WTC11 (cell line): Measurements from ENCODE around the gene NOP10.

ENCODE experiments used
- ATF2 ChIP-seq: sonication (generic); formaldehyde crosslinking; IDR thresholded peaks from 2 replicates; pipeline ENCODE4 v1.8.1; 2022; ENCODE audit warnings: low read depth, missing genetic modification reagents, borderline replicate concordance
- NFYB ChIP-seq: sonication (generic); formaldehyde crosslinking; conservative IDR thresholded peaks from 2 replicates; pipeline ENCODE4 v1.8.0; 2022; ENCODE audit warnings: low read depth, missing genetic modification reagents
- PREB ChIP-seq: sonication (generic); formaldehyde crosslinking; IDR thresholded peaks from 2 replicates; pipeline ENCODE4 v1.8.1; 2022; ENCODE audit warnings: mild to moderate bottlenecking, missing genetic modification reagents, moderate library complexity, borderline replicate concordance
- RORB ChIP-seq: fragments of 250-450 bp; sonication (Bioruptor Pico); IDR thresholded peaks from 2 replicates; pipeline ENCODE4 v1.9.0; 2021; ENCODE audit warnings: mild to moderate bottlenecking
- TCF7 ChIP-seq: sonication (generic); formaldehyde crosslinking; IDR thresholded peaks from 2 replicates; pipeline ENCODE4 v1.8.0; 2022; ENCODE audit warnings: mild to moderate bottlenecking, low read depth, missing genetic modification reagents, moderate library complexity
- ZNF121 ChIP-seq: sonication (generic); formaldehyde crosslinking; IDR thresholded peaks from 2 replicates; pipeline ENCODE4 v1.8.0; 2023; ENCODE audit warnings: missing genetic modification reagents
- ZNF263 ChIP-seq: sonication (generic); formaldehyde crosslinking; IDR thresholded peaks from 2 replicates; pipeline ENCODE4 v1.8.1; 2022; ENCODE audit warnings: low read depth, mild to moderate bottlenecking, moderate library complexity, missing genetic modification reagents
- ZNF281 ChIP-seq: sonication (generic); formaldehyde crosslinking; IDR thresholded peaks from 2 replicates; pipeline ENCODE4 v1.8.0; 2023; ENCODE audit warnings: mild to moderate bottlenecking, missing genetic modification reagents
- TF ChIP-seq, protein P1 (sequence below): fragments of 200-600 bp; IDR thresholded peaks from 2 replicates; pipeline ENCODE4 v1.8.0; 2022; ENCODE audit warnings: antibody characterized with exemption
- TF ChIP-seq, protein P2 (sequence below): sonication (generic); formaldehyde crosslinking; IDR thresholded peaks from 2 replicates; pipeline ENCODE4 v1.8.1; 2022; ENCODE audit warnings: missing genetic modification reagents, borderline replicate concordance

GRCh38 chr15:34336991-34337556, 5.9 kb downstream of the NOP10 start:
- TF ChIP-seq, protein P1, sequence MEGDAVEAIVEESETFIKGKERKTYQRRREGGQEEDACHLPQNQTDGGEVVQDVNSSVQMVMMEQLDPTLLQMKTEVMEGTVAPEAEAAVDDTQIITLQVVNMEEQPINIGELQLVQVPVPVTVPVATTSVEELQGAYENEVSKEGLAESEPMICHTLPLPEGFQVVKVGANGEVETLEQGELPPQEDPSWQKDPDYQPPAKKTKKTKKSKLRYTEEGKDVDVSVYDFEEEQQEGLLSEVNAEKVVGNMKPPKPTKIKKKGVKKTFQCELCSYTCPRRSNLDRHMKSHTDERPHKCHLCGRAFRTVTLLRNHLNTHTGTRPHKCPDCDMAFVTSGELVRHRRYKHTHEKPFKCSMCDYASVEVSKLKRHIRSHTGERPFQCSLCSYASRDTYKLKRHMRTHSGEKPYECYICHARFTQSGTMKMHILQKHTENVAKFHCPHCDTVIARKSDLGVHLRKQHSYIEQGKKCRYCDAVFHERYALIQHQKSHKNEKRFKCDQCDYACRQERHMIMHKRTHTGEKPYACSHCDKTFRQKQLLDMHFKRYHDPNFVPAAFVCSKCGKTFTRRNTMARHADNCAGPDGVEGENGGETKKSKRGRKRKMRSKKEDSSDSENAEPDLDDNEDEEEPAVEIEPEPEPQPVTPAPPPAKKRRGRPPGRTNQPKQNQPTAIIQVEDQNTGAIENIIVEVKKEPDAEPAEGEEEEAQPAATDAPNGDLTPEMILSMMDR, result no peak
- no peak for TF ChIP-seq PREB (CRISPR knock-in tag)
- TF ChIP-seq ZNF121, result no peak
- no peak for TF ChIP-seq TCF7 (CRISPR knock-in tag)
- TF ChIP-seq ATF2, result no peak
- TF ChIP-seq, protein P2, sequence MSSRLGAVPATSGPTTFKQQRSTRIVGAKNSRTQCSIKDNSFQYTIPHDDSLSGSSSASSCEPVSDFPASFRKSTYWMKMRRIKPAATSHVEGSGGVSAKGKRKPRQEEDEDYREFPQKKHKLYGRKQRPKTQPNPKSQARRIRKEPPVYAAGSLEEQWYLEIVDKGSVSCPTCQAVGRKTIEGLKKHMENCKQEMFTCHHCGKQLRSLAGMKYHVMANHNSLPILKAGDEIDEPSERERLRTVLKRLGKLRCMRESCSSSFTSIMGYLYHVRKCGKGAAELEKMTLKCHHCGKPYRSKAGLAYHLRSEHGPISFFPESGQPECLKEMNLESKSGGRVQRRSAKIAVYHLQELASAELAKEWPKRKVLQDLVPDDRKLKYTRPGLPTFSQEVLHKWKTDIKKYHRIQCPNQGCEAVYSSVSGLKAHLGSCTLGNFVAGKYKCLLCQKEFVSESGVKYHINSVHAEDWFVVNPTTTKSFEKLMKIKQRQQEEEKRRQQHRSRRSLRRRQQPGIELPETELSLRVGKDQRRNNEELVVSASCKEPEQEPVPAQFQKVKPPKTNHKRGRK (CRISPR knock-in tag), result no peak
- TF ChIP-seq ZNF263, result no peak
- no peak for TF ChIP-seq NFYB (CRISPR knock-in tag)
- TF ChIP-seq RORB, result no peak
- no peak for TF ChIP-seq ZNF281
